Heart left ventricle (tissue), 13 donors: ENCODE measurements around the gene DDN.

Experiments
- CTCF ChIP-seq, 12 donors: fragments of 200-600 bp; sonication (generic) in 4 of 12; IDR thresholded peaks; one replicate each; pipeline versions ENCODE4 v1.5.0 to v1.8.0; 2018 to 2022; ENCODE audit warnings: antibody characterized with exemption in 12 of 12, mild to moderate bottlenecking in 5 of 12
- POLR2A ChIP-seq, 2 donors: fragments of 450-650 bp; IDR thresholded peaks; one replicate each; pipeline ENCODE4 v1.6.1; 2017; ENCODE audit warnings: antibody characterized with exemption in 2 of 2, mild to moderate bottlenecking in 2 of 2, moderate library complexity in 2 of 2
- donor health status: ischemic (EF 13 %, LVEDD 7.1; RV severe dilation, severe dysfunction).
- donor health status: DM: no; HTN: yes; CAD: no.
- donor health status: DM: no; HTN: no; CAD: no.
- donor health status: ischemic (EF 25% LVEDD 6.9; RV normal size, moderate dysfunction).
- donor health status: ischemic (EF 25% LVEDD 5.7; RV mildly dilated, moderate dysfunction).
- donor health status: ischemic (EF 35%, LVEDD 5.7; RV mildly dilated, moderate dysfunction).
- donor health status: nonischemic (EF 11% LVEDD 7.7; RV severe dilation, severe dysfunction).
- donor health status: DM: yes; HTN: yes; CAD: no.
- donor health status: PGD.
- donor health status: ischemic (EF 29% LVEDD 5.4; RV normal size, mild dysfunction).
- donor health status: nonischemic (EF 23%, LVEDD 6.1; RV moderate dilation, normal function).

- no peak for TF ChIP-seq CTCF (IDR thresholded peaks at IDR 0.05)
- TF ChIP-seq POLR2A (IDR thresholded peaks at IDR 0.05), result no peak
Measured at GRCh38 chr12:48990552-48990951, 8.6 kb downstream of the DDN start.
